Prostate gland (tissue), 2 donors: Measurements from ENCODE around the gene SMIM31.

Experiments
- POLR2A ChIP-seq: fragments of 450-650 bp; IDR thresholded peaks from one replicate; pipeline ENCODE4 v1.6.1; 2016; ENCODE audit warnings: antibody characterized with exemption, mild to moderate bottlenecking
- POLR2AphosphoS5 ChIP-seq: sonication (generic); formaldehyde crosslinking; IDR thresholded peaks from one replicate; pipeline ENCODE4 v1.6.1; 2017; ENCODE audit warnings: antibody characterized with exemption
- TF ChIP-seq, protein P1 (sequence below), 4 experiments: fragments of 200-600 bp in 2 of 4; fragments of 450-650 bp in 2 of 4; sonication (generic) in 2 of 4; IDR thresholded peaks; 1 replicate in 3 of 4; 2 replicates in 1 of 4; pipeline ENCODE4 v1.5.1; 2016 to 2019; ENCODE audit warnings: antibody characterized with exemption in 4 of 4, mild to moderate bottlenecking in 2 of 4, moderate library complexity in 2 of 4

DNA sequence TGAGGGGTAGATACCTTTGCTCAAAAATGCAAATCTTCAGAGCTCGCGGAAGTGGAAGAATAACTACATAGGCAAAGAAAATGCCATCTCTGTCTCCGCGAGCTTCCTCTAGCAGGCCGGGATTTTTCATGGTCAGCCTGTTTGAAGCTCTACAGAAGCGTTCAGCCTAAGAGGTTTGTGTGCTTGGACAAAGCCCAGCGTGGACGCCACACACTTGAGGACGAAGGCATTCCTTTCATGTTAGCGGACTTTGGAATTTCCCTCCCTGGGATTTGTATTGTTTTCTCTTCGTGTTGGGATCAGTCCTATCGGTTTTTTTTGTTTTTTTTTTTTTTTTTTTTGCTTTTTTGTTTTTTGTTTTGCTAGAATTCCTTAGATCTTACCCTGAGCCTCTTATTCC lies 53.7 kb downstream of the SMIM31 start:
- TF ChIP-seq POLR2AphosphoS5, result no peak
- TF ChIP-seq, protein P1, sequence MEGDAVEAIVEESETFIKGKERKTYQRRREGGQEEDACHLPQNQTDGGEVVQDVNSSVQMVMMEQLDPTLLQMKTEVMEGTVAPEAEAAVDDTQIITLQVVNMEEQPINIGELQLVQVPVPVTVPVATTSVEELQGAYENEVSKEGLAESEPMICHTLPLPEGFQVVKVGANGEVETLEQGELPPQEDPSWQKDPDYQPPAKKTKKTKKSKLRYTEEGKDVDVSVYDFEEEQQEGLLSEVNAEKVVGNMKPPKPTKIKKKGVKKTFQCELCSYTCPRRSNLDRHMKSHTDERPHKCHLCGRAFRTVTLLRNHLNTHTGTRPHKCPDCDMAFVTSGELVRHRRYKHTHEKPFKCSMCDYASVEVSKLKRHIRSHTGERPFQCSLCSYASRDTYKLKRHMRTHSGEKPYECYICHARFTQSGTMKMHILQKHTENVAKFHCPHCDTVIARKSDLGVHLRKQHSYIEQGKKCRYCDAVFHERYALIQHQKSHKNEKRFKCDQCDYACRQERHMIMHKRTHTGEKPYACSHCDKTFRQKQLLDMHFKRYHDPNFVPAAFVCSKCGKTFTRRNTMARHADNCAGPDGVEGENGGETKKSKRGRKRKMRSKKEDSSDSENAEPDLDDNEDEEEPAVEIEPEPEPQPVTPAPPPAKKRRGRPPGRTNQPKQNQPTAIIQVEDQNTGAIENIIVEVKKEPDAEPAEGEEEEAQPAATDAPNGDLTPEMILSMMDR (IDR thresholded peaks at IDR 0.05), result no peak
- TF ChIP-seq POLR2A, result no peak
